ENCODE measurements around the gene SLC47A2.

The SLC47A2 gene

DNA sequence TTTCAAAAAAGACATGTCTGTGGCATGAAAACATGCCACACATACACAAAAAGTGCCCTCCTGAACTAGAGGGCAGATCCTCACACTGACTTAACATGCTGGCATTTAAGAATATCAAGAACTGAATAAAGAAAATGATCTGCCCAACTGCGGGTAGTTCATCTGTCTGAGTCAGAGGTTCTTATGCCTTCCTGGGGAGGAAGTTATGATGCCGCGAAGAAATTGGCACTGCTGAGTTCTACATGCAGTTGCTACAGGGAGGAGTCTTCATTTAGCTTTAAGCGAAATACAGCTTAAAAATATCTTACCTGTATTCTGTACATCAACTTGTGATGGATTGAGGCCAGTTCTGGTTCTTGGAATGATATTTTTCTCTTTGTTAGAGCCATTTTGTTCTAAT, 61.5 kb downstream of the SLC47A2 start:
- Histone ChIP-seq H3K27me3 (ENCODE audit: insufficient read depth, low read length, poor library complexity, severe bottlenecking) (no peaks in the 10 kb centered on the region), H4K20me1 (ENCODE audit: insufficient read depth, low read length, poor library complexity, severe bottlenecking) (no peaks in the 10 kb centered on the region), H3K9me3 (ENCODE audit: insufficient read depth, low read depth, low read length) (no peaks in the 10 kb centered on the region), H3K79me2 (ENCODE audit: insufficient read depth, low read length) (no peaks in the 10 kb centered on the region), H3F3A (ENCODE audit: low read depth) (no peaks in the 10 kb centered on the region), H2AFZ (ENCODE audit: low read length) (no peak overlapping the region), H3K4me1 (ENCODE audit: insufficient read depth, low read length, poor library complexity, severe bottlenecking) (no peaks in the 10 kb centered on the region), H3K4me3 (ENCODE audit: low read length, poor library complexity, severe bottlenecking) (no peak overlapping the region), H3K4me2 (ENCODE audit: low read depth, low read length, poor library complexity, severe bottlenecking) (no peak overlapping the region), H3K9ac (ENCODE audit: low read depth, low read length, poor library complexity, severe bottlenecking) (no peak overlapping the region), H3K36me3 (ENCODE audit: insufficient read depth, low read length) (no peaks in the 10 kb centered on the region), H3K9me2 (replicated peaks; ENCODE audit: low read depth, low read length) (no peaks in the 10 kb centered on the region)
- no peak for TF ChIP-seq EZH2phosphoT487 (IDR thresholded peaks at IDR 0.05; ENCODE audit: borderline replicate concordance)
- TF ChIP-seq CTCF (conservative IDR thresholded peaks at IDR 0.05; ENCODE audit: low read length): no peak

- Histone ChIP-seq H3K4me1 (ENCODE audit: insufficient read depth, low read length, poor library complexity, severe bottlenecking) (no peaks in the 10 kb centered on the region), H3K9ac (ENCODE audit: low read depth, low read length, poor library complexity, severe bottlenecking) (no peak overlapping the region), H3K9me3 (ENCODE audit: insufficient read depth, low read depth, low read length) (no peaks in the 10 kb centered on the region), H3K4me3 (ENCODE audit: low read length, poor library complexity, severe bottlenecking) (no peak overlapping the region), H3K79me2 (ENCODE audit: insufficient read depth, low read length) (no peaks in the 10 kb centered on the region), H3K9me2 (replicated peaks; ENCODE audit: low read depth, low read length) (no peaks in the 10 kb centered on the region), H2AFZ (ENCODE audit: low read length) (no peak overlapping the region), H3K27me3 (ENCODE audit: insufficient read depth, low read length, poor library complexity, severe bottlenecking) (no peaks in the 10 kb centered on the region), H4K20me1 (ENCODE audit: insufficient read depth, low read length, poor library complexity, severe bottlenecking) (no peaks in the 10 kb centered on the region), H3K4me2 (ENCODE audit: low read depth, low read length, poor library complexity, severe bottlenecking) (no peak overlapping the region), H3K36me3 (ENCODE audit: insufficient read depth, low read length) (no peaks in the 10 kb centered on the region), H3F3A (ENCODE audit: low read depth) (no peaks in the 10 kb centered on the region)
- no peak for TF ChIP-seq EZH2phosphoT487 (IDR thresholded peaks at IDR 0.05; ENCODE audit: borderline replicate concordance)
- TF ChIP-seq CTCF (conservative IDR thresholded peaks at IDR 0.05; ENCODE audit: low read length): no peak
Measured at GRCh38 chr17:19654342-19654886, 62.0 kb downstream of the SLC47A2 start.

DNA sequence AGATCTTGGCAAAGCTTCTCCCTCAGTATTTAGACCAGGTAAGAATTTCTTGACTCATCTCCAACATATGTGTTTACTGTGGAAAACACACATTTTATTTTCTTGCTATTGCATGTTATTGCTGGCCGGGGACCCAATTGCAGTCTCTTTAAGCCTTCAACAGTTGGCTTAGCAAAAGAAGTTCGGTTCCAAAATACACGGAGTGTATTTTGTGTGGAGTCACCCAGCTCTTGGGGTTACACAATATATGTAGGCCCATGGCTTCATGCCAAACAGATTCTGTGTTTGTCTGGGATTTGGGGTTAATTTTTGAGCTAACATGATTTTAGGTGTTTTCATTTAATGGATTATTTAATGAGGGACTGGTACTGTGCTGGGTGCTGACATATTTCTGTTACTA, 63.8 kb downstream of the SLC47A2 start:
- Histone ChIP-seq H3K9me2 (replicated peaks; ENCODE audit: low read depth, low read length) (no peaks in the 10 kb centered on the region), H3K4me2 (ENCODE audit: low read depth, low read length, poor library complexity, severe bottlenecking) (no peak overlapping the region), H3K36me3 (ENCODE audit: insufficient read depth, low read length) (no peaks in the 10 kb centered on the region), H3K27me3 (ENCODE audit: insufficient read depth, low read length, poor library complexity, severe bottlenecking) (no peaks in the 10 kb centered on the region), H2AFZ (ENCODE audit: low read length) (no peak overlapping the region), H3K9ac (ENCODE audit: low read depth, low read length, poor library complexity, severe bottlenecking) (no peak overlapping the region), H3K4me1 (ENCODE audit: insufficient read depth, low read length, poor library complexity, severe bottlenecking) (no peaks in the 10 kb centered on the region), H3K79me2 (ENCODE audit: insufficient read depth, low read length) (no peaks in the 10 kb centered on the region), H3K4me3 (ENCODE audit: low read length, poor library complexity, severe bottlenecking) (no peak overlapping the region), H4K20me1 (ENCODE audit: insufficient read depth, low read length, poor library complexity, severe bottlenecking) (no peaks in the 10 kb centered on the region), H3F3A (ENCODE audit: low read depth) (no peaks in the 10 kb centered on the region), H3K9me3 (ENCODE audit: insufficient read depth, low read depth, low read length) (no peaks in the 10 kb centered on the region)
- TF ChIP-seq EZH2phosphoT487 (IDR thresholded peaks at IDR 0.05; ENCODE audit: borderline replicate concordance) (no peak), CTCF (conservative IDR thresholded peaks at IDR 0.05; ENCODE audit: low read length) (no peak)

Data from Loucy (cell line).